Mesenchymal stem cell (in vitro differentiated cells and primary cell): ENCODE results near the gene AUTS2.

Experiments used
- DNase-seq: peaks from one replicate; pipeline ENCODE4 v3.0.0-alpha.2; 2013
- H2AFZ ChIP-seq: one replicate; pipeline ENCODE4 v1.6.1; 2013; ENCODE audit warnings: low read depth, mild to moderate bottlenecking, control low read depth, inconsistent platforms, low read length, moderate library complexity
- H2AK5ac ChIP-seq: 2 replicates; pipeline ENCODE4 v1.6.1; 2013; ENCODE audit warnings: low read length, moderate library complexity, mild to moderate bottlenecking, inconsistent platforms; ENCODE audit not compliant: severe bottlenecking
- H2BK120ac ChIP-seq: one replicate; pipeline ENCODE4 v1.6.1; 2013; ENCODE audit warnings: low read depth, mild to moderate bottlenecking, inconsistent platforms, low read length, moderate library complexity
- H2BK12ac ChIP-seq, 2 experiments: one replicate each; pipeline ENCODE4 v1.6.1; 2013; ENCODE audit warnings: inconsistent platforms in 2 of 2, low read length in 2 of 2, mild to moderate bottlenecking in 2 of 2, moderate library complexity in 2 of 2, control low read depth in 1 of 2
- H2BK15ac ChIP-seq: one replicate; pipeline ENCODE4 v1.6.1; 2013; ENCODE audit warnings: mild to moderate bottlenecking, low read depth, inconsistent platforms; ENCODE audit not compliant: poor library complexity, severe bottlenecking
- H2BK5ac ChIP-seq: 2 replicates; pipeline ENCODE4 v1.6.1; 2013; ENCODE audit warnings: low read depth, mild to moderate bottlenecking, low read length, control low read depth, inconsistent platforms; ENCODE audit not compliant: poor library complexity, severe bottlenecking
- H3K14ac ChIP-seq, 2 experiments: one replicate each; pipeline ENCODE4 v1.6.1; 2013; ENCODE audit warnings: inconsistent platforms in 2 of 2, low read length in 2 of 2, control low read depth in 1 of 2, mild to moderate bottlenecking in 1 of 2, moderate library complexity in 1 of 2
- H3K18ac ChIP-seq, 2 experiments: one replicate each; pipeline ENCODE4 v1.6.1; 2013; ENCODE audit warnings: inconsistent platforms in 2 of 2, low read length in 2 of 2, control low read depth in 1 of 2, low read depth in 1 of 2, mild to moderate bottlenecking in 1 of 2
- H3K23ac ChIP-seq, 2 experiments: one replicate each; pipeline ENCODE4 v1.6.1; 2013; ENCODE audit warnings: inconsistent platforms in 2 of 2, low read length in 2 of 2, mild to moderate bottlenecking in 2 of 2, moderate library complexity in 2 of 2, control low read depth in 1 of 2
- H3K27ac ChIP-seq: 2 replicates; pipeline ENCODE4 v1.5.1; 2013; ENCODE audit warnings: mild to moderate bottlenecking, moderate library complexity, low read length, control low read depth, inconsistent platforms; ENCODE audit not compliant: poor library complexity, severe bottlenecking
- H3K27me3 ChIP-seq, 2 experiments: 2 replicates each; pipeline versions ENCODE4 v1.6.1 to v1.7.0; 2013; ENCODE audit warnings: low read length in 2 of 2, mild to moderate bottlenecking in 2 of 2, moderate library complexity in 2 of 2, control low read depth in 1 of 2, inconsistent platforms in 1 of 2; ENCODE audit not compliant: control insufficient read depth in 1 of 2, insufficient read depth in 1 of 2
- H3K36me3 ChIP-seq, 2 experiments: 2 replicates each; pipeline versions ENCODE4 v1.6.1 to v1.7.0; 2013; ENCODE audit warnings: low read length in 2 of 2, control low read depth in 1 of 2, inconsistent platforms in 1 of 2, low read depth in 1 of 2, mild to moderate bottlenecking in 1 of 2; ENCODE audit not compliant: insufficient read depth in 2 of 2, control insufficient read depth in 1 of 2
- H3K4ac ChIP-seq, 2 experiments: one replicate each; pipeline ENCODE4 v1.6.1; 2013; ENCODE audit warnings: inconsistent platforms in 2 of 2, low read length in 2 of 2, mild to moderate bottlenecking in 2 of 2, moderate library complexity in 2 of 2, control low read depth in 1 of 2, low read depth in 1 of 2
- H3K4me1 ChIP-seq: 2 replicates; pipeline ENCODE4 v1.6.1; 2013; ENCODE audit warnings: low read depth, low read length, control low read depth; ENCODE audit not compliant: control insufficient read depth, insufficient read depth
- H3K4me2 ChIP-seq: 2 replicates; pipeline ENCODE4 v1.6.1; 2013; ENCODE audit warnings: low read length, mild to moderate bottlenecking, inconsistent platforms; ENCODE audit not compliant: poor library complexity, severe bottlenecking
- H3K4me3 ChIP-seq, 2 experiments: 2 replicates each; pipeline versions ENCODE4 v1.5.1 to v1.7.0; 2013; ENCODE audit warnings: low read length in 2 of 2, mild to moderate bottlenecking in 2 of 2, control low read depth in 1 of 2, low read depth in 1 of 2; ENCODE audit not compliant: insufficient read depth in 1 of 2
- H3K79me1 ChIP-seq: replicated peaks from 2 replicates; pipeline ENCODE4 v1.6.1; 2013; ENCODE audit warnings: mild to moderate bottlenecking, control low read depth, low read length, inconsistent platforms; ENCODE audit not compliant: poor library complexity, severe bottlenecking
- H3K9ac ChIP-seq: 2 replicates; pipeline ENCODE4 v1.7.0; 2013; ENCODE audit warnings: mild to moderate bottlenecking, low read length, moderate library complexity
- H3K9me3 ChIP-seq: 2 replicates; pipeline ENCODE4 v1.7.0; 2013; ENCODE audit warnings: mild to moderate bottlenecking, low read length; ENCODE audit not compliant: control insufficient read depth
- H4K8ac ChIP-seq: one replicate; pipeline ENCODE4 v1.6.1; 2013; ENCODE audit warnings: inconsistent platforms, mild to moderate bottlenecking, low read length, moderate library complexity
- H4K91ac ChIP-seq: one replicate; pipeline ENCODE4 v1.6.1; 2013; ENCODE audit warnings: mild to moderate bottlenecking, low read length, inconsistent platforms
- WGBS: methylation state at CpG from one replicate; pipeline ENCODE4 v1.1.7; 2013; ENCODE audit warnings: mixed read lengths; 5-methylcytosine and 5-hydroxymethylcytosine counted together

Gene AUTS2

GRCh38 chr7:69723663-69724062, 125.4 kb downstream of the AUTS2 start:
- H2BK15ac ChIP-seq = no peak overlapping the region
- H3K4me2 ChIP-seq = no peak overlapping the region
- H2BK120ac ChIP-seq = no peak overlapping the region
- H3K27me3 ChIP-seq = no peaks in the 10 kb centered on the region
- H3K9ac ChIP-seq = no peak overlapping the region
- peaks cover 27% of the 10 kb centered on the region for H3K79me1 ChIP-seq
- no peak overlapping the region for H2BK12ac ChIP-seq
- peaks cover 4% of the 10 kb centered on the region for H3K9me3 ChIP-seq
- no peak overlapping the region for H2AFZ ChIP-seq
- H3K36me3 ChIP-seq = no peaks in the 10 kb centered on the region
- 87% methylated on average over 1 of the region's 1 CpG for WGBS
- H4K8ac ChIP-seq = no peak overlapping the region
- no peak for DNase-seq
- no peak overlapping the region for H3K4ac ChIP-seq
- H2BK5ac ChIP-seq = no peak overlapping the region
- H3K18ac ChIP-seq = no peak overlapping the region
- H3K14ac ChIP-seq = no peak overlapping the region
- H3K4me1 ChIP-seq = peaks cover 9% of the 10 kb centered on the region
- H3K4me3 ChIP-seq = no peak overlapping the region
- no peak overlapping the region for H2AK5ac ChIP-seq
- H4K91ac ChIP-seq = no peak overlapping the region
- no peak overlapping the region for H3K27ac ChIP-seq
- H3K23ac ChIP-seq = no peak overlapping the region

- Histone ChIP-seq H3K36me3 (no peaks in the 10 kb centered on the region), H4K8ac (no peak overlapping the region), H3K9me3 (peaks cover 4% of the 10 kb centered on the region), H2BK120ac (no peak overlapping the region), H3K23ac (no peak overlapping the region), H2BK15ac (no peak overlapping the region), H3K4me3 (no peak overlapping the region), H4K91ac (no peak overlapping the region), H3K9ac (peak overlapping the region; percentile 29), H3K14ac (no peak overlapping the region), H3K4me1 (peaks cover 8% of the 10 kb centered on the region), H3K4me2 (no peak overlapping the region), H2BK5ac (no peak overlapping the region), H2AK5ac (no peak overlapping the region), H3K18ac (no peak overlapping the region), H2BK12ac (no peak overlapping the region), H3K27ac (peak overlapping the region; percentile 10), H3K27me3 (no peaks in the 10 kb centered on the region), H3K4ac (no peak overlapping the region), H2AFZ (no peak overlapping the region), H3K79me1 (peaks cover 17% of the 10 kb centered on the region)
- no peak for DNase-seq
- WGBS = 72% methylated on average over 3 of the region's 3 CpGs
Measured at GRCh38 chr7:69728304-69728703, 130.0 kb downstream of the AUTS2 start.

- Histone ChIP-seq H3K9me3 (no peaks in the 10 kb centered on the region), H3K4ac (no peak overlapping the region), H3K27ac (no peak overlapping the region), H3K9ac (no peak overlapping the region), H3K36me3 (no peaks in the 10 kb centered on the region), H4K91ac (no peak overlapping the region), H4K8ac (no peak overlapping the region), H2BK15ac (no peak overlapping the region), H3K18ac (no peak overlapping the region), H3K14ac (no peak overlapping the region), H3K4me3 (no peak overlapping the region), H2AFZ (no peak overlapping the region), H2BK12ac (no peak overlapping the region), H3K79me1 (peaks cover 15% of the 10 kb centered on the region), H3K27me3 (no peaks in the 10 kb centered on the region), H3K4me2 (no peak overlapping the region), H2AK5ac (no peak overlapping the region), H2BK120ac (no peak overlapping the region), H3K23ac (no peak overlapping the region), H3K4me1 (peaks cover 6% of the 10 kb centered on the region), H2BK5ac (no peak overlapping the region)
- 100% methylated on average over 1 of the region's 2 CpGs for WGBS
- DNase-seq = no peak
Measured at GRCh38 chr7:69732203-69732602, 133.9 kb downstream of the AUTS2 start.

- Histone ChIP-seq H3K4me3 (no peak overlapping the region), H4K91ac (no peak overlapping the region), H2BK120ac (no peak overlapping the region), H4K8ac (no peak overlapping the region), H3K36me3 (no peaks in the 10 kb centered on the region), H3K4me1 (peaks cover 8% of the 10 kb centered on the region), H3K23ac (no peak overlapping the region), H2BK12ac (no peak overlapping the region), H2AK5ac (no peak overlapping the region), H2BK15ac (no peak overlapping the region), H3K14ac (no peak overlapping the region), H3K4me2 (no peak overlapping the region), H3K18ac (no peak overlapping the region), H3K27ac (no peak overlapping the region), H2AFZ (no peak overlapping the region), H2BK5ac (no peak overlapping the region), H3K79me1 (peaks cover 16% of the 10 kb centered on the region), H3K9ac (no peak overlapping the region), H3K4ac (no peak overlapping the region), H3K9me3 (no peaks in the 10 kb centered on the region), H3K27me3 (no peaks in the 10 kb centered on the region)
- 70% methylated on average over 2 of the region's 2 CpGs for WGBS
- DNase-seq = no peak
Measured at GRCh38 chr7:69735582-69735981, 137.3 kb downstream of the AUTS2 start.
